ENCODE data around the gene NAPSA. TPM values are rescaled to one million over a fixed set of nuclear protein-coding genes. Genes with fewer than 3 reads are reported as not detected.

Gene NAPSA
- total and polyA plus RNA-seq, 2 donors (not counting 3 experiments of a cell fraction or from before 2014, with no cell fraction given): 0.19 TPM; not detected in 1

DNA sequence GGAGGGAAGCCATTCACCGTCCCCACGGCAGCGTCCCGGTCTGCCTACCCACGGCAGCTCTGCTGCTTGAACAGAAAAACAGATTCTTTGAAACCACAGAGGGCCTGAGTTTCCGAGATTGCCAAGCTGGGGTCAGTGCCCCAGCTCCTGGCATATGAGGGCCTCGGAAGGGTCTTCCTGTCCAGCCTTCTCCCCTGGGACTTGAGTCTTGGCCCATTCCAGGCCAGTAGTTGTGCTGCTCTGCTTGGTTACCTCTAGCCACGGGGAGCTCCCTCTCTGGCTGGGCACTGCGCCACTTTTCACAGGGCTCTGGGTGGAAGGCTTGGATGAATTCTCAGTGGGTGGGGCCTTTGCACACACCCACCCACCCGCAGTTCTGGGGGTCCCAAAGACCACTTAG lies 44.7 kb upstream of the NAPSA start:
- ChIA-PET POLR2A (no interaction called here), CTCF (interaction anchor here (1.3 to 1.4 kb wide), 2 partner anchors 41 to 53 kb away, joined by 3 to 11 read pairs; no protein-coding TSS in a partner anchor)
- Histone ChIP-seq H3K4me1 (ENCODE audit: control insufficient read depth, extremely low read depth, insufficient read depth, low read length) (no peaks in the 10 kb centered on the region), H3K4me3 (replicated peaks in 1 of 3; ENCODE audit: insufficient read depth in 1 of 3, low read depth in 1 of 3, low read length in 3 of 3) (no peak overlapping the region), H3K27me3 (ENCODE audit: control insufficient read depth in 2 of 2, insufficient read depth in 2 of 2, low read length in 2 of 2) (no peaks in the 10 kb centered on the region), H3K9me1 (replicated peaks; ENCODE audit: control insufficient read depth, extremely low read depth, insufficient read depth, low read length) (no peaks in the 10 kb centered on the region), H3K4me2 (ENCODE audit: insufficient read depth, low read length) (no peak overlapping the region), H3K9me3 (replicated peaks; ENCODE audit: control insufficient read depth, insufficient read depth, low read length) (no peaks in the 10 kb centered on the region), H2AFZ (ENCODE audit: low read depth, low read length) (no peak overlapping the region), H3K27ac (ENCODE audit: insufficient read depth, low read depth, low read length) (no peak overlapping the region), H4K20me1 (replicated peaks; ENCODE audit: control insufficient read depth, extremely low read depth, insufficient read depth, low read length) (no peaks in the 10 kb centered on the region), H3K9ac (replicated peaks; ENCODE audit: extremely low read depth, insufficient read depth, low read length) (no peak overlapping the region), H3K79me2 (ENCODE audit: control insufficient read depth, insufficient read depth, low read length) (no peaks in the 10 kb centered on the region), H3K36me3 (ENCODE audit: control insufficient read depth in 2 of 2, extremely low read depth in 1 of 2, insufficient read depth in 2 of 2, low read length in 2 of 2) (peaks cover 0 to 3% of the 10 kb centered on the region in 2 experiments)
- intact Hi-C loops (cut with micrococcal nuclease) (no loop called here), dilution Hi-C loops (cut with MboI; ENCODE audit: extremely low pct_ligation_motif_present, low sequenced_read_pairs) (no loop called here)
- FAIRE-seq: no peak
- TF ChIP-seq MYC (IDR thresholded peaks at IDR 0.05; ENCODE audit: low read depth, low read length) (no peak), FOS (IDR thresholded peaks at IDR 0.05; ENCODE audit: borderline replicate concordance, insufficient read depth, low read length) (no peak), EZH2 (IDR thresholded peaks at IDR 0.05; ENCODE audit: borderline replicate concordance, low read depth, low read length, severe bottlenecking) (no peak), CTCF (IDR thresholded peaks at IDR 0.05; ENCODE audit: extremely low read depth in 1 of 2, insufficient read depth in 1 of 2, low read depth in 1 of 2, low read length in 2 of 2) (no peak), POLR2AphosphoS5 (IDR thresholded peaks at IDR 0.05; ENCODE audit: insufficient read depth, low read depth, low read length) (no peak), POLR2A (IDR thresholded peaks at IDR 0.05; ENCODE audit: low read depth, low read length) (no peak), JUN (IDR thresholded peaks at IDR 0.05; ENCODE audit: borderline replicate concordance, insufficient read depth, insufficient read length, low read depth) (no peak), GATA2 (IDR thresholded peaks at IDR 0.05; ENCODE audit: insufficient read depth, insufficient read length, low read depth, low read length) (no peak)
- TF ChIP-seq, protein P1, sequence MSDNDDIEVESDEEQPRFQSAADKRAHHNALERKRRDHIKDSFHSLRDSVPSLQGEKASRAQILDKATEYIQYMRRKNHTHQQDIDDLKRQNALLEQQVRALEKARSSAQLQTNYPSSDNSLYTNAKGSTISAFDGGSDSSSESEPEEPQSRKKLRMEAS (IDR thresholded peaks at IDR 0.05; ENCODE audit: insufficient read depth, insufficient read length): no peak
- BruUV-seq (replicated peaks): no TSS peak
- DNase-seq (ENCODE audit: low read depth, low spot score): no peak

All from endothelial cell of umbilical vein (primary cell).